Left ventricle myocardium superior (tissue), 1 donor: Measurements from ENCODE around the gene SYT15. TPM values are rescaled to one million over a fixed set of nuclear protein-coding genes. Genes with fewer than 3 reads are reported as not detected.
"Not testable (repeated sequence)": the region's sequence is repeated elsewhere in the genome, so short reads cannot be mapped to it uniquely, and the experiment has no call there.

ENCODE experiments used
- ATAC-seq: fragments of 200-7000 bp; cut with Tn5 transposase; one replicate; pipeline ENCODE4 v1.9.1; 2020; ENCODE audit warnings: mild to moderate bottlenecking, moderate library complexity
- DNase-seq: peaks from one replicate; pipeline ENCODE4 v3.0.0-alpha.2; 2020
- intact Hi-C: fragments of 100-400 bp; cut with micrococcal nuclease; formaldehyde crosslinking; loops from one replicate; pipeline ENCODE4 v1.11.0; 2022
- total RNA-seq: library from RNA; stranded (reverse); fragmentation: NEBNext Ultra II Directional; extraction: Animal tissue kit (Norgen Biotek cat#: 25700); gene quantifications from one replicate; pipeline ENCODE4 v1.2.1, GENCODE V29; 2021
- donor health status: DM: no; HTN: yes; CAD: no; lungs with severe emphysema.

The SYT15 gene
- total RNA-seq, 1 donor from 2014 or later, result 3.6 TPM

DNA sequence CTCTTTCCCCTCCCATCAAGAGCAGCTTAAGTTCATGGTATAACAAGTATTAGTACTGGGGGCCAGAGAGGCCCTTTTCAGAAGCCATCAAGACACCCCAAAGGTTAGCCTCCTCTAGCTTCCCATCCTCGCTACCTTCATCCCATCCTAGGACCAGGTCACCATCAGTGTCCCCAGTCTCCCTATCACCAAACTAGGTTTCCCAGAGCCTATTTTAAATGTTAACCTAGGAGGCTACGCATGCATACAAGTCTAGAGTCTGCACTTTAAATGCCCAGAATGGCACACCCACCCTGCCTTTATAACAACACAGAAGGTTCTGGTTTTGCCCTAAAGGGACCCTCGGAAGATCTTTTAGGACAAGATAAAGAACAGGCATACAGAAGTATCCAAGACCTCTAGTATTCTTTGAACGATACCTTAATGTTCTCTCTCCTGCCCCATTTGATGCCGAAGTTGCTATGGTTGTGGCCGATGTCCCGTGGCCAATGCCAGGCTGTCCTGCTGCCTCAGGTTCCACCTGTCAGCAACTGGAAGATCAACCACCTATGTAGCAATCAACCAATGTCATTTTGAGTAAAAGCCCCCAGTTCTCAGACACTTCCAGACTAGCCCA, 24.7 kb upstream of the SYT15 start:
- intact Hi-C loops, result no loop called here
- ATAC-seq (no peak), DNase-seq (peak; percentile 17)

DNA sequence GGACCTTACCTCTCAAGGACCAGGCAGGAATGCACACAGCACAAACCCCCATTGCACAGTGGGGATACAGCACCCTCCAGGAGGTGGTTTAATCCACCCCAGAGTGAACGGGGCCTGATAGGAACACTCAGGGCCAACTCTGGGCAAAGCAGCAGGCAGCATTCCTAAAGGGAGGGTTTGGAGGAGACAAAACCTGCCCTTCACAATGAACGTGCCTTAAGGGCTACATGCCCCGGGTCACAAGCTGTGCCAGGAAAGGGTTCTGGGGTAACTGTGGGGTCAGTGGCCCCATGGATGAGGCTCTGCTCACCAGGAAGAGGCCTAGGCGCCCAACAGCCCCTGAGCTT, 23.6 kb upstream of the SYT15 start:
- DNase-seq (no peak), ATAC-seq (no peak)
- intact Hi-C loops, result no loop called here

DNA sequence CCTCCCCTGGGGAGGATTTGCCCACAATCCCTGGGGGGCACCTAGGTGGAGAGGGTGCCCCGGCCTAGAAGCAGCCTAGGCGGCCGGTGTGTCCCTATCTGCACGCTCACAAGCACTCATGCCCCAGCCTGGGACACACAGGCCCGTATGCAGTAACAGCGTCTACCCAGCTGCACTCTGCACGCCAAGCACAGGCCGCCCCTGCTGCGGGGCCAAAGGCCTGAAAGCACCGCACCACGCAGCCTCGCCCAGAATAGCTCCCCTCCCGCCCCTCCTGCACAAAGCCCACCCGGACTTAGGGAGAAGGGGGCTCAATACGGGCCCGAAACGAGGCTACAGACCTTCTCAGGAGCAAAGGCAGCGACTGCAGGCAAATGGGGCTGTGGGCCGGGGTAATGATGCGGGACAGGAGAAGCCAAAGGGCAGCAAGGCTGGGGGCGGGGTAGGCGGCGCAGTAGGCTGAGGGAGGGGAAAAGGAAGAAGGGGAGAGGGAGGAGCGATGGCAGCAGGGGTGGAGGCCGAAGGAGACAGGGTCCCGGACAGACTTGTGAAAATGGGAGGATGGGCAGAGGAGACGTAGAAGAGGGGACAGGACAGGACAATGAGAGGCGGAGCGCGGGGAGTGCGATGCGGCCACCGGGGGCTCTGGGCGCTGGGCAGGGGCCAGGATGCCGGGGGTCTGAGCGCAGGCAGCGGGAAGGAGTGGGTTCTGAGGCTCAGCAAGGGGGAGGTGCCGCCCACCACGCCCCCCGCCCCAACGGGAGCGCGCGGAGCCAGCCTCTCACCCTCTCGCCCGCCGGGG, 23.0 kb upstream of the SYT15 start:
- ATAC-seq (no peak), DNase-seq (peak; percentile 39)
- intact Hi-C loops, result no loop called here

DNA sequence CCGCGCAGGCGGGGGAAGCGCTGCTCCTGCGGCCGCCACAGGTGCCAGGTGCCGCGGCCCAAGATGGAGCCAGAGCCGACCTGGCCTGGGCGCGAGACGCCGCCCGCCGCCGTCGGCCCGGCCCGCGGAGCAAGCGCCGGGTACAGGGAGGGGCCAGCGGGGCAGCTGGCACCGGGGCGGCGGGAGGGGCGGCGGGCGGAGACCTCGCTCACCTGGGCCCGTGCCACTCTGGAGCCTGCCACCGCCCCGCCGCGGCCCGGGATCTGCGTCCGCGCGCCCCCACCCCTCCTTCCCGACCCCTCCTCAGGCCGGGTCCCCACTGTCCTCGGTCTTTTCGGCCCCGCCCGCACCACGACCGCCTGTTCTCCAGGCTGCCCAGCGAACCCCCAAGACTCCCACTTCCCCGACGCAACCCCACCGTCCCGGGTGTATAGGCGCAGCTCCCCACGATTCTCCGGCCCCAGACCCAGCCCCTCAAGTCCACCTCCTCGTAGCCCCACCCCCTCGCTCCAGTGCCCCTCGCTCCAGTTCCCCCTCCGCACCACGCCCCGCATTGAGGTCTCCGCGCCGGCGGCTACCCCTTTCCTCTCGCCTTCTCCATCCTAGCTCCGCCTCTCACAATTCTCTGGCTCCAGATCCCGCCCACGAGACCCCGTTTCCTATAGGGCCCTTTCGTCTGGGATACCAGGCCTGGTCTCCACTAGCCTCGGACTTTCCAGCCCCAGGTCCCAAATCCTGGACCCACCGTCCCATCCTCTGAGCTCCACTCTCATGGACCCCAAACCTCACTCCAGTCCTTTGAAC, 22.2 kb upstream of the SYT15 start, which contains the start of gene GPRIN2:
GPRIN2 (minus strand) TSS at position 144 of the 804 bp plus-strand sequence. CDS start 5,922 bp downstream, outside the sequence.
- peak; percentile 30 for ATAC-seq
- intact Hi-C loops, result no loop called here
- DNase-seq, result no peak

DNA sequence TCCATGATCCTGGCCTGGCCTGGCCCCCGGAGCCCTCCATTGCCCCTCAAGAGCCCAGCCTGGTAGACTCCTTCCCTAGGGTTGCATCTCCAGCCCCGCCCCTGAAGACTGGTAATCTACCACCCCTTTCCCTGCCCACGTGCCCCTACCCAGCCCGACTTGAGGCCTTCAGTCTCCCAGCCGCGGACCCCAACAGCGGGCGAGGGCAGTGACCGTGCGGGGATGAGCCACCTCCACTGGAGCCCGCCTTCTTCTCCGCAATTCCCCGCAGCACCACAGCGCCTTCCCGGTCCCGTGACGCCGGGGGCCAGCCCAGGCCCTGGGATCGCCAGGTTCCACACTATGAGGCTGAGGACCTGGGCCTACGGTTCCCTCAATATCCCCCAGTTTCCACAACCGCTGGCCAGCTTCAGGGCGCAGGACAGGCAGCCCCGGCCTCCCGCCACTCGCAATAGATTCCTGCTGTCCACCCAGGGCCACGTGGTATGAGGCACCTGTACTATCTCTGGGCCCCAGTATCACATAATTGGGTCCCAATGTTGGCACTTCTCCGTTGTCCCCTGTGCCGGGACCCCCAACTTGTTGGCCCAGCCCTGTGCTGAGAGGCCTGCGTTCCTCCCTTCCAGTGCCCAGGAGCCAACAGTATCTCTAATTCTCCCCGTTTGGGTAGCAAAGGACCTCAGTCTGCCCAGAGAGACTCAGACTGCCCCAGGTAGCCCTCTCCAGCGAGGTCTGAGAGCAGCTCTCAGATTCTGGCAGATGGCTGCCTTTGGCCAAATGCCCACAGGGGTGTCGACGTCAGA, 21.4 kb upstream of the SYT15 start:
- intact Hi-C loops, result no loop called here
- ATAC-seq (no peak), DNase-seq (peak; percentile 28)

DNA sequence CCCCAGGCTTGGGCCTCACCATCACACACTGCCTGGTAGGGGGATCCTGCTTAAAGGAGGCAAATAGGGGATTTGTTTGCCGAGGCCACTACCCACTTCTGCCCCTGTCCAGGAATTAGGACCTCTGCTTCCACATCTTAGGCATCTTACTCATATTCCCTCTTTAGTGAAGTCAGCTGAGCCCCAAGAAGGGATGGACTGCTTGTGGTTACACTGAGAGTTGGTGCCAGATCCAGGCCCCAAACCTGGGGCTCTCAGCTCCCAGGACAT, 20.9 kb upstream of the SYT15 start:
- ATAC-seq, result no peak
- intact Hi-C loops, result no loop called here
- DNase-seq, result no peak

DNA sequence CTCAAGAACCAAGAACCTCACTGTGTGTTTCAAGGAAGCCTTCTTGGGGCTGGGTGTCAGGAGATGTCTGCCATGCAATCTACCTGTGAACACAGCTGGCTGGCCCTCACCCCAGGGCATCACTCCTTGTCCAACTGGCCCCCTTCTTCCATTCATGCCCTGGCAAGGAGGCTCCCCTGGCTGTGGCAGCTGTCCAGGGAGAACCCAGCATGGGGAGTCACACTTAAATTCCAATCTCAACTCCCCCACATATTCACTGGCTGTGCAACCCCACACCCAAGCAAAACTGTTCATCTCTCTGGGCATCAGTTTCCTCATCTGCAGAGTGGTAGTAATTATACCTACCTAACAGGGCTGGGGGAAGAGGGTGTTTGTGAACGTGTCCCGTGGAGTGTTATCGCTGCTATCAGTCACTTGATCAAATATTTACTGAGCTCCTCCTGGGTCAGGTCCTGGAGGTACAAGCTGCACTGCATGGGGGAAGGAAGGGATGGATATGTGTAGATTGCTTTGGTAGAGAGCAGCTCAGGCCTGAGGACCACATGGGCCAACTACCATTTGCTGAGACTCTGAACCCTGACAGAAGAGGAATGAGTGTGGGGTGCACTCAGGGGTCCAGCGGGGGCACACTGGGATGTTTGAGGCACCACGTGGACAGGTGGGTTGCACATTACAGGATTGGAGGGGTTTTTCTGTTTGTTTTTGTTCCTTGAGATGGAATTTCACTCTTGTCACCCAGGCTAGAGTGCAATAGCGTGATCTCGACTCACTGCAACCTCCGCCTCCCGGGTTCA, 20.3 kb upstream of the SYT15 start:
- intact Hi-C loops, result no loop called here
- ATAC-seq, result no peak

DNA sequence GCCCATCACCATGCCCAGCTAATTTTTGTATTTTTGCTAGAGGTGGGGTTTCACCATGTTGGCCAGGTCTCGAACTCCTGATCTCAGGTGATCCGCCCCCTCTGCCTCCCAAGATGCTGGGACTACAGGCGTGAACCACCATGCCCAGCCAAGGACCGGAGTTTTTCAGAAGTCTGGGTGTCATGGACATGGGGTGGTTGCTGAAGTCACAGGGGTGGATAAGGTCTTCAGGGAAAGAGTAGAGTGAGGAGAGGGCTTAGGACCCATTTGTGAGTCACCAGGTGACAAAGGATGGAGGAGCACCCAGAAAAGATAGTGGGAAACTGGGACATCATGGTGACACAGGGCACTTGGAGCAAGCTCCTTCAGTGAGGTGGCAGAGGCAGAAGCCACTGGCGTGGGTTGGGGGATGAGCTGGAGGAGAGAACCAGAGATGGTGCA, 19.7 kb upstream of the SYT15 start:
- no peak for ATAC-seq
- no peak for DNase-seq
- intact Hi-C loops, result no loop called here

More for the DNA sequence above, 20.3 kb upstream of the SYT15 start:
- DNase-seq, result peak; percentile 27

DNA sequence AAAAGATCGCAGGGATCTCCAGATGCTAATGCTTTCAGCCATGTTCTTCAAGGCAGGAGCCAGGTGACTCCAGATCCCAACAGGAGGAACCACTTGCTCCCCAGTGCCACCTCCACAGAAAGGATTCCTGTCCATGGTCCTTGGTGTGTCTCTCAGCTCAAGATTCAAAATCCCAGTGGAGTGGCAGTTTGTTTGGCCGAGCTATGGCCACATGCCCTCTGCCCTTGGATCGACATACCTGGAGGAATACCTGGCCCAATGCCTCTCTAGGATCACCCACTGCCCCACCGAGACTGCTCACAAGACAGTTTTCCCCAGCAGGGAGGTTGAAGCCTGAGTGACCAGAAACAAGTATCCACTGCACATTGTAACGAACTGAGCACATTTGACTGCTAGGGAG, 18.5 kb upstream of the SYT15 start:
- intact Hi-C loops, result no loop called here
- no peak for ATAC-seq
- no peak for DNase-seq

DNA sequence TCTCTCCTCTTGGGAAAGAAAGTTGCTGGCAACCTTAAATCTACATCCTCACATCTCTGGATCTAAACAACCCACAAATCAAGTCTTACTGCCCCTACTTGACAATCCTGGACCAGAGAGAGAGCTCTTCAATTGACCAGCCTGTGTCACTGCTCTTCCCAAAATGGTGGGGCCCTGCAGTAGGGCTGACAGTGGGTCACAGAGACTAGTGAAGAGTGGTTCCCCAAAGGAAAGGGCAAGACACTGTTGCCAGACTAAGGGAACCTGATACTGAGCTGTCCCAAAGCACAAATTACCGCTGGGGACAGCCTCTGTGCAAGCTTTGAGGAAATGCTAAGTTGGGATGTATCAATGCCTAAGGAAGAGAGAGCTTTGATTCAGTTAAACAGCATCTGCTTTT, 18.0 kb upstream of the SYT15 start:
- DNase-seq (no peak), ATAC-seq (no peak)
- intact Hi-C loops, result no loop called here

DNA sequence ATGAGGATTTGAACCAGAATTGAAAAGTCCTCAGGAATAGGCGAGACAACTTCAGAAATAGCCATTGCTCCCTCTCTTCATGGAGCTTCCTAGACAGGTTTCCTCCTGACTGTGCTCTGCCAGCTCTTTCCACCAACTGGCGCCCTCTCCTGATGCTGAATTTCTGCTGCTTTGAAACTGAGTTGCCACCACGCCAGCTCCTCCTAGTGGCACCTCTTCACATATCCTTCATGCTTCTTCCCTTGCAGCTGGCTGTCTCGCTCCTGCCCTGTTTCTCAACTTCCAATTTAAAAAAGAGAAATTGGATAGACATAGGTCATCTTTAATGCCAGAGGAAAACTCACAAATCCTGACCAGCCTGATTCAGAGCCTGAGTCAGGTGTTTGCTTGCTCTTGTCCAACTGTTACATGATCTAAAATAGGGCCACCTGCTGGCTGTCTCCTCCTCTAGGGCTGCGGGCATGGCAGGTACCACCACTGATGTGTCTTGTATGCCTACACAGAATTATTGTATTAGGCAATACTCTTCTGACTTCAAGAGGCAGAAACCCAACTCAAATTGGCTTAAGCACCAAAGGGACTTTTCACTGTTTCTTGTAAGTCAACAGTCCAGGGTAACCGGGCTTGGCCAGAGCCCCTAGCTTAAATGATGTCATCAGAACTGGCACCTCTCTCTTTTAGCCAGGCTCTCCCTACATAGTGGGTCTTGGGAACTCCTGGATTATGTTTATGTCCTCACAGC, 13.2 kb upstream of the SYT15 start:
- DNase-seq (peak; percentile 70), ATAC-seq (peak; percentile 96)
- intact Hi-C loops, result not testable (repeated sequence)

DNA sequence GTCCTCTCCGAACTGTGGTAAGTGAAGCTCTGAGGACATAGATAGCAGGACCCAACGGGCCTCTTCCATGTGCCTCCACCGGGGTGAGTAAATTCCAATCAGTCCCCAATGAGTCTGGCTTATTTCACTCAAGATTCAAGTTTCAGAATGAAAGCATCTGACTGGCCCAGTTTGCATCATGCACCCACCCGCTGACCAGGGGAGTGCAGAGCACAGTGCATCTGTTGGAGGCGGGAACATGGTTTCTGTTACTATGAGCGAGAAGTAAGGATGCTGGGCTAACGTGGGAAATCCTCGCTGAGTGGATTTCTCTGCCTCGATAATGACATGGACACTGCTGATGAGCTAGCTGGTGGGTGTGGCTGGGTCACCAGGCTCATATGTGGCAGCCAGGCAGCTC, 11.8 kb upstream of the SYT15 start:
- intact Hi-C loops, DNase-seq, ATAC-seq: not testable (repeated sequence)

DNA sequence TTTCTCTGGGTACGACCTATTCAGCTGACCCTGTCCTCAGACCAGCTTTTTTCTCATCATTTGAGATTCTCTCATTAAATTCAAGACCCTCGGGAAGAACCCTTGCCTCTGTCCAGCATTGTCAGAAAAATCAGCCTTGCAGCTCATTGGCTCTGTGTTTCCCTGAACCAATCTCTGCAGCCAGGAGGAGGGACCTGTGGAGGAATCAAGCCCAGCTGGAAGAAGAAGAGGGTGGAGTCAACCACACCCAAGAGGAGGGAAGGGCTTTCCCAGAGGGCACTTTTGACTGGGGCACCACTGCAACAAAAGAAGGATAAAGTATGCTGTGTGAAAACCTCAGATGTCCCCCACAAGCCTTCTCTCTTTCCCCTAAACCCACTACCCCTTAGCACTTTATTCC, 8.3 kb upstream of the SYT15 start:
- DNase-seq, intact Hi-C loops, ATAC-seq: not testable (repeated sequence)

DNA sequence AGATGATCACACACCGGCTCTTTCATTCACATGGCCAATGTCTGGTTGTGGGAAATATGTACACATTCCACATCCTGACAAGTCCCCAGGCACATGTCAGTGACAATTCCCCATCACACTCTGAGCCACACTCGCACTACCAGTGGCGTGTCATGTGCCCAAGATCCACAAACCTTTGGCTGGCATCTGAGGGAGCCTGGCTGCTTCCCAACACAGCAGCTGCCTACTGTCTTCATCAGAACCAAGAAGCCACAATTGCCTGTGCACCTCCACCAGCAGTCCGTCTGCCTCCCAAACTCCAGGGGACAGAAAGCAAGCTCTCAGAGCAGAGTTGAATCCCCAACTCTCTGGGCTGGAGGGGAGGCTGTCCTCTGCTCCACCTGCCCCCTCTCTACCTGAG, 6.2 kb upstream of the SYT15 start:
- peak; percentile 66 for DNase-seq
- peak; percentile 80 for ATAC-seq
- intact Hi-C loops, result not testable (repeated sequence)

DNA sequence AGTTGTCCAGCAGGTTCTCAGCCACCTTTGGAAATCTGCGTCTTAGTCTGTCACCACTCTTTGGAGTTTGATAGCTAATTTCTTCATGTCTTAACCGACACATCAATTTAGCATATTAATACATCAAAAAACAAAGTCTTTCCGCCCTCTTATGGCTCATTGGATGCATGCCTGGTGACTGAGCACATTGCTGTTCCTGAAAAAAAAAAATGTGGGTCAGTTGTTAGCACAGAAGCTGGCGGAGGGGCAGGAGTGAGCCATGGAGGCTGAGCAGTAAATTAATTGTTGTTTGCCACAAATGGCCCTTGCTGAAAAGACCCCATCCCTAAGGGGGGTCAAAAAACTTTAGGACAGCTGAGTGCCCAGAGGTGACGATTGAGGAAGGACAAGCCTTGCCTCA, 5.6 kb upstream of the SYT15 start:
- ATAC-seq, intact Hi-C loops: not testable (repeated sequence)

DNA sequence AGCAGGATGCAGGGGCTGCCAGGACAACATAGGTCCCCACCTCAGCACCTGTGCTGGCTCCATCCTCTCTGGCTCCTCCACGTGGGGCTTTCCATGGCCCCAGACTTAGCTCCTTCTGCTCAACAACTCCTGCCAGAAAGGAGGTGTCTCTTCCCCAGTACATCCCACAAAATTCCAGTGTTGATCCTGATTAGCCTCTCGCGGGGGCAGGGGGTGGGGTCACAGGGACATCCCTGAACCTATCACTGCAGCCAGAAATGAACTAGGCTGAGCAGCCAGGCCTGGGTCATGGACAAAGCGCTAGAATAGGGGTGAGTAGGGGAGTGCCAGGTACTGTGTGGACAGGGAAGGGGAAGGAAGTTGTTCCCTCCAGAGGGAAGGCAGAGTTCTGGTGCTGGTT, 5.0 kb upstream of the SYT15 start:
- DNase-seq, intact Hi-C loops, ATAC-seq: not testable (repeated sequence)

More for the DNA sequence above, 5.6 kb upstream of the SYT15 start:
- not testable (repeated sequence) for DNase-seq

DNA sequence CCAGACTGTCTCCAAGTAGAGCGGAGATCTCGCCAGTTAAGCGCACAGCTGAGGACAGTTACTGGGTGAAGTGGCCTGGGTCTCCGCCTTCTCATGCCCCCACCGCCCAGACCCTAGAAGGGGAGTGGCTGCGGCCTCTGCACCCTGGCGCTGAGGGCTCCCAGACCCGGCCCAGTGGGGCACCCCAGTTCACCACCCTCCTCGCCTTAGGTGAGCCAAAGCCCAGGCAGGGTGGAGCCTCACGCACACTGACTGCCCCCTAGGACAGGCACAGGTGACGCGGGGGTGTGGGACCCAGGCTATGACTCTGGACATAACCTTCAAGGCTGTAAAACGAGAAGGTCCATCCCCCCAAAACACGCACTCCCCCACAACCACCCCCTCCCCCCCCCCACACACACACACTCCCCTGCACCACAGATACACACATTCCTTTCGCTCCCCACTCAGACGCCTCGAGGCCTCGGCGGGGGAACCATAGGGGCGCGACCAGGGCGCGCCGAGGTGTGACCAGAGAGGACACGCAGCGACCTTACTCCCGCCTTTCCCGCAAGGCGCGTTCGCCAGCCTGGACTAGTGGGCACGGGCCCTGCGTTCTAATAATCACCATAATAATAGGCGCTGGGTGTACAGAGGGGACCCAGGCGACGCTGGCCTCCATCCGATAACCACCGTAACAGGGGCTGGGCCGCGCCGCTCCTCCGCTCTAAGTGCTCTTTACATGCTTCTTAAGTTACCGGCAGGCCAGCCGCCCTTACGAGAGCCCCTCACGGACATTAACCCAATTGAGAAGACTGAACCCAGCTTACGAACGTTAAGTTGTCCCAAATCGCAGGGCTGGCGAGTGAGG, 1.1 kb upstream of the SYT15 start:
- peak; percentile 19 for DNase-seq
- intact Hi-C loops, ATAC-seq: not testable (repeated sequence)
